ENCODE data around the gene TOR2A. TPM values are rescaled to one million over a fixed set of nuclear protein-coding genes. Genes with fewer than 3 reads are reported as not detected.

Gene TOR2A
- total and polyA plus RNA-seq, 2 of the 8 experiments (the other 6 are each of a cell fraction or from before 2014, with no cell fraction given) = 18.7 to 24.9 TPM

- TF ChIP-seq SIN3A (conservative IDR thresholded peaks at IDR 0.05 in 1 of 2, IDR thresholded peaks at IDR 0.05 in 1 of 2; ENCODE audit: low read depth in 1 of 2, low read length in 2 of 2) (0 out of 4 replicates have a peak, but pooled peaks of 1 of the 2 experiments have one; percentile 26), ZNF274 (IDR thresholded peaks at IDR 0.05; ENCODE audit: borderline replicate concordance, extremely low read depth, low read length) (no peak), HDAC6 (IDR thresholded peaks at IDR 0.05; ENCODE audit: low read depth, low read length) (no peak), CTCF (IDR thresholded peaks at IDR 0.05; ENCODE audit: control extremely low read depth in 1 of 3, insufficient read depth in 1 of 3, low read depth in 1 of 3, low read length in 3 of 3) (peak in 2 of 3 experiments; percentile 7 to 19; a peak in 1 of 4 replicates), CTBP2 (IDR thresholded peaks at IDR 0.05; ENCODE audit: borderline replicate concordance, insufficient read depth, insufficient read length, low read length) (no peak), MAX (IDR thresholded peaks at IDR 0.05) (no peak), ATF3 (IDR thresholded peaks at IDR 0.05; ENCODE audit: insufficient read depth, low read depth, low read length) (no peak)
Observed at GRCh38 chr9:127711831-127712274, 23.2 kb downstream of the TOR2A start (continued).
